Activated B cell treated with CpG ODN at 0.5 μM for 24 hours (primary cell): ENCODE data around the gene ACAN. TPM values are rescaled to one million over a fixed set of nuclear protein-coding genes. Genes with fewer than 3 reads are reported as not detected.

Experiments used
- ATAC-seq: fragments of 200-7000 bp; cut with Tn5 transposase; one replicate; pipeline ENCODE4 v1.10.0; 2021; ENCODE audit warnings: low read depth, mild to moderate bottlenecking, moderate library complexity
- CTCF ChIA-PET: fragments of 350-600 bp; sonication (Branson Sonifier 250); formaldehyde crosslinking; loops from one replicate; lab custom pipeline; 2021; ENCODE audit warnings: antibody characterized with exemption; lab: Charles Lee
- POLR2A ChIA-PET: fragments of 350-600 bp; sonication (Branson Sonifier 250); formaldehyde crosslinking; loops from one replicate; lab custom pipeline; 2021; ENCODE audit warnings: antibody characterized with exemption; lab: Charles Lee
- DNase-seq: peaks from one replicate; pipeline ENCODE4 v3.0.0; 2022
- H3K27ac Mint-ChIP-seq: one replicate; pipeline ENCODE4 v1.8.0; 2020; ENCODE audit warnings: mixed read lengths
- H3K27me3 Mint-ChIP-seq: one replicate; pipeline ENCODE4 v1.8.0; 2021; ENCODE audit warnings: mixed read lengths
- H3K36me3 Mint-ChIP-seq: one replicate; pipeline ENCODE4 v1.8.0; 2021; ENCODE audit warnings: low read depth, mixed read lengths
- H3K4me1 Mint-ChIP-seq: one replicate; pipeline ENCODE4 v1.8.0; 2021; ENCODE audit warnings: mixed read lengths
- H3K4me3 Mint-ChIP-seq: one replicate; pipeline ENCODE4 v1.8.0; 2020; ENCODE audit warnings: mild to moderate bottlenecking, mixed read lengths
- H3K9me3 Mint-ChIP-seq: one replicate; pipeline ENCODE4 v1.8.0; 2020; ENCODE audit warnings: mixed read lengths
- intact Hi-C: fragments of 100-400 bp; cut with micrococcal nuclease; formaldehyde crosslinking; loops from one replicate; pipeline ENCODE4 v1.15.1; 2024
- total RNA-seq: library from RNA; stranded (reverse); gene quantifications from 2 replicates; pipeline ENCODE4 v1.2.3, GENCODE V29; 2022
- TF ChIP-seq, protein P1 (sequence below): fragments of 200-600 bp; IDR thresholded peaks from one replicate; pipeline ENCODE4 v1.8.0; 2022; ENCODE audit warnings: antibody characterized with exemption, mild to moderate bottlenecking

The ACAN gene
- total RNA-seq, 1 donor from 2014 or later = not detected

DNA sequence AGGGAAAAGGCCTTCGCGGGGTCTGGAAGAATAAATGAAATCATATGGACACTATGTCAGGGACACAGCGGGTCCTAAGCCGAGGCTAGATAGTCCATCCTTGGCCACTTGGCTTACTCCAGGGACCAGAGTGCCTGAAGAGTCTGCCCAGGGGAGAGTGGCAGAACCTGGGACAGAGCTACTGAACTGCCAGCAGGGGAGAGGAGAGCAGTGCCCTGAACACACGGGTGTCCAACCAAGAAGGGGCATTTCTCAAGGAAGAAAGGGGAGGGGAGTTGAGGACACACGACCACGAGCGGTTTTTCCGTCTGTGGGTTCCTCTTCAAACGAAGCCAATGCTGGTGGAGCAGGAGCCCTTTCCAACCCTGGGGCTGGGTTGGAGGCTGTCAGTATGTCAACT lies 1.0 kb downstream of the ACAN start:
- intact Hi-C loops = no loop called here
- peaks cover 11% of the 10 kb centered on the region for H3K4me1 Mint-ChIP-seq
- POLR2A ChIA-PET = no interaction called here
- TF ChIP-seq, protein P1, sequence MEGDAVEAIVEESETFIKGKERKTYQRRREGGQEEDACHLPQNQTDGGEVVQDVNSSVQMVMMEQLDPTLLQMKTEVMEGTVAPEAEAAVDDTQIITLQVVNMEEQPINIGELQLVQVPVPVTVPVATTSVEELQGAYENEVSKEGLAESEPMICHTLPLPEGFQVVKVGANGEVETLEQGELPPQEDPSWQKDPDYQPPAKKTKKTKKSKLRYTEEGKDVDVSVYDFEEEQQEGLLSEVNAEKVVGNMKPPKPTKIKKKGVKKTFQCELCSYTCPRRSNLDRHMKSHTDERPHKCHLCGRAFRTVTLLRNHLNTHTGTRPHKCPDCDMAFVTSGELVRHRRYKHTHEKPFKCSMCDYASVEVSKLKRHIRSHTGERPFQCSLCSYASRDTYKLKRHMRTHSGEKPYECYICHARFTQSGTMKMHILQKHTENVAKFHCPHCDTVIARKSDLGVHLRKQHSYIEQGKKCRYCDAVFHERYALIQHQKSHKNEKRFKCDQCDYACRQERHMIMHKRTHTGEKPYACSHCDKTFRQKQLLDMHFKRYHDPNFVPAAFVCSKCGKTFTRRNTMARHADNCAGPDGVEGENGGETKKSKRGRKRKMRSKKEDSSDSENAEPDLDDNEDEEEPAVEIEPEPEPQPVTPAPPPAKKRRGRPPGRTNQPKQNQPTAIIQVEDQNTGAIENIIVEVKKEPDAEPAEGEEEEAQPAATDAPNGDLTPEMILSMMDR = no peak
- no peak overlapping the region for H3K27ac Mint-ChIP-seq
- DNase-seq (no peak), ATAC-seq (no peak)
- H3K36me3 Mint-ChIP-seq = no peaks in the 10 kb centered on the region
- no peak overlapping the region for H3K4me3 Mint-ChIP-seq
- no peaks in the 10 kb centered on the region for H3K9me3 Mint-ChIP-seq
- peaks cover 61% of the 10 kb centered on the region for H3K27me3 Mint-ChIP-seq
- CTCF ChIA-PET = interaction anchor here (3.1 kb wide), 1 partner anchor 180 kb away, joined by 13 read pairs; no protein-coding TSS in a partner anchor

DNA sequence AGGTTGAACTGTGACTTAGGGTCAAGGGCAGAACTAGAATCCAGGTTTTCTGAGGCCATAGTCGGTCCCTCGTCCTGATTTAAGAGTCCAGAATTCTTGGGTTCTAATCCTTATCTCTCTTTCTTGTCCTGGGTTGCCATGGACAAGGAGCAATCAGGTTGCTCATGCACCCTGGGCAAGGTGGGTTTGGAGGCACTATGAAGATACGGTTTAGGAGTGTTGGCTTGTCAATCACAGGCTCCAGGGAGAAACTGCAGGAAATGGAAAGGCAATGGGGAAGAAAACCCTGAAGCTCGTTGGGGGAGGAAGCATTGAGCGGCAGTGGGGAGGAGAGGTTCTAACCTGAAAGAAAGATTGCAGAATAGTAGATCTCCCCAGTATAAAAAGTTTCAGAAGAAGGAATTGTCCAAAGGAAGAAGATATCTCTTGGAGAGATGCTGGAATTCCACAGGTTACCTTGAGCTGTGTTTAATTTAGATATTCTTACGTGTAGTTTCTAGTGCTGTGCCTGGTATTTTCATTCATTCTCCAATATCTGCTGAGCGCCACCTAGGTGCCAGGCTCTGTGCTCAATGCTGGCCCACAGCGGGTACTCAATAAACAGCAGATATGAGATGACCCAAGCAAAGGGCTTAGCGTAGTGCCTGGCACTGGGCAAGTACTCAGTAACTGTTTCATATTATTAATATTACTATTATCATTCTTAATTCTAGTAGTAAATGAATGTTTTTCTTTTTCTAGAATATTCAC lies 2.0 kb downstream of the ACAN start:
- intact Hi-C loops = no loop called here
- Mint-ChIP-seq H3K4me1 (peaks cover 11% of the 10 kb centered on the region), H3K27ac (no peak overlapping the region), H3K4me3 (no peak overlapping the region), H3K27me3 (peaks cover 57% of the 10 kb centered on the region), H3K9me3 (no peaks in the 10 kb centered on the region), H3K36me3 (no peaks in the 10 kb centered on the region)
- ATAC-seq (no peak), DNase-seq (no peak)
- ChIA-PET POLR2A (no interaction called here), CTCF (interaction anchor here (3.1 kb wide), 1 partner anchor 181 kb away, joined by 13 read pairs; no protein-coding TSS in a partner anchor)
- TF ChIP-seq, protein P1 = no peak

DNA sequence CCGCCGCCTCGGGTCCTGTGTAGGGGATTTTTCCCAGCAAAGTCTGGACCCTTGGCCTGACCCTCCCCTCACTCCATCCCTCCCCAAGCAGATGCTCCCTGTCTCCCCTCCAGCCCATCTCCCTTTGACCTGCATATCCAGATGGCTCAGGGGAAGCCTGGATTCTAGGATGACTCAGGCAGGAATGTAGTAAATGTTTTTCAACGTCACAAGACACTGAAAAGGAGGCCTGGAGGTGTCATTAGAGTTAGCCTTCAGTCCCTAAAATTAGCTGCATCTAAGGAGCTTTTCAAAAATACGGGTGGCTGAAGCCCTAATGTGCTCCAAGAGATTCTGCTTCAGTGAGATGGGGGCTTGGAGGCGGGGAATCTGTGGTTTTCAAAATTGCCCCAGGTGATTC lies 7.2 kb downstream of the ACAN start:
- Mint-ChIP-seq H3K27ac (no peak overlapping the region), H3K4me3 (no peak overlapping the region), H3K36me3 (no peaks in the 10 kb centered on the region), H3K4me1 (peaks cover 10% of the 10 kb centered on the region), H3K27me3 (peaks cover 49% of the 10 kb centered on the region), H3K9me3 (no peaks in the 10 kb centered on the region)
- ChIA-PET POLR2A (no interaction called here), CTCF (no interaction called here)
- ATAC-seq (no peak), DNase-seq (no peak)
- intact Hi-C loops = no loop called here
- TF ChIP-seq, protein P1 = no peak

DNA sequence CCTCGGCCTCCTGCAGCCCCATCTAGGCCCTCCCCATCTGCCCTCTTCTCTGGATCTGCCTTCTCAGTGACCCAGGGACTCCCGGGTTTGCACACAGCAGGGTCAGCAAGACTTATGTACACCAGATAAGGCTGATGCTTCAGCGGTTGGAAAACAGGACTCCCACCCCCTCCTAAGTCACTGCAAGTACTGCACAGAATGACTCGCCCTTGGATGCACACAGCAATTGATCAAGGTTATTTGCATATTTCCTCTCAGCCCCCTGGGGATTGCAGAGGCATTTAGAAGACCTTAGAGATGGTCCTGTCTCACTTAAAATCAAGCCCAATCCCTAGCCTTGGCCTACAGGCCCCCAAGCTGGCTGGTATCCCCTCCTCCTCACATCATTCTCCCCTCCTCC lies 8.9 kb downstream of the ACAN start:
- intact Hi-C loops = no loop called here
- POLR2A ChIA-PET = no interaction called here
- Mint-ChIP-seq H3K4me1 (peaks cover 10% of the 10 kb centered on the region), H3K27me3 (peaks cover 47% of the 10 kb centered on the region), H3K36me3 (no peaks in the 10 kb centered on the region), H3K4me3 (no peak overlapping the region), H3K9me3 (no peaks in the 10 kb centered on the region), H3K27ac (no peak overlapping the region)
- DNase-seq (no peak), ATAC-seq (no peak)
- TF ChIP-seq, protein P1 = no peak
- CTCF ChIA-PET = no interaction called here

DNA sequence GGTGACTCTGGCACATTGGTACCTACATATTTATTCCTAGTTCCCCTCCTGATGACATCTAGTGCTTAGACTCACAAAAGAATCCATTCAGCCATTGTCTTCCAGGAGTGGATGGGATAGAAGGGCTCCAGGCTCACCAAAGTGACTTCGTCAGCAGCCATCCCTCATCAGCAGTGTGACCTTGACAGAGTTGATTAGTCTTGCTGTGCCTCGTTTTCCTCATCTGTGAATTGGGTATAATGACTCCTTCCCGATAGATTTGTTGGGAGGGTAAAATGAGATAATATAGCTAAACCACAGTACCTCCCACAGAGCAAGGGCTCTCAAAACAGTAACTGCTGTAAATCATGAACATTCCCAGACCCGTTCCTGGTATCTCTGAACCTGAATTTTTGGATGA lies 10.7 kb downstream of the ACAN start:
- Mint-ChIP-seq H3K27ac (no peak overlapping the region), H3K4me1 (peaks cover 10% of the 10 kb centered on the region), H3K36me3 (no peaks in the 10 kb centered on the region), H3K4me3 (no peak overlapping the region), H3K27me3 (peaks cover 31% of the 10 kb centered on the region), H3K9me3 (no peaks in the 10 kb centered on the region)
- ChIA-PET CTCF (no interaction called here), POLR2A (no interaction called here)
- intact Hi-C loops = no loop called here
- TF ChIP-seq, protein P1 = no peak
- ATAC-seq (no peak), DNase-seq (no peak)
